ENCODE results near the gene SHISA9. TPM values are rescaled to one million over a fixed set of nuclear protein-coding genes. Genes with fewer than 3 reads are reported as not detected.

The SHISA9 gene
- total RNA-seq, 1 experiment from 2014 or later = 0.29 TPM

DNA sequence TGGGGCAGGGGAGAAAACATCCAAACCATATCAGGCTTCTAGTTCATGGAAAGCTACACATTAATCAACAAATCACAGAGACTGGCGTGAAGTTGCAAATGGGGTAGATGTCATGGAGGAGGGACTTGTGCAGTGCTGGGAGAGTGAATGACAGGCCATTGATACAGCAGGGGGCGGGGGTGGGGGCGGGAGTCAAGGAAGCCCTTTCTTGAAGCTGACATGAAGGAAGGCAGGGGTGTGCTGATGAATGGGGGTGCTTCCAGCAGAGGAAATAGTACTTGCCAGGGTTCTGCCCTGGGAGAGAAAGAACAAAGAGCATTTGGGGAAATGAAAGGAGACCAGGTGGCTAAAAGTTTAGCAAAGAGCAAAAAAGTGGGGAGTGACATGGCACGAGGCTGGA, 269.9 kb downstream of the SHISA9 start:
- Histone ChIP-seq H3K4me1 (no peaks in the 10 kb centered on the region), H3K36me3 (ENCODE audit: control insufficient read depth, insufficient read depth, low read length) (no peaks in the 10 kb centered on the region), H3K9me3 (no peaks in the 10 kb centered on the region), H3K27me3 (replicated peaks; ENCODE audit: control insufficient read depth, insufficient read depth, low read length) (no peaks in the 10 kb centered on the region), H3K4me3 (ENCODE audit: low read depth, low read length) (no peak overlapping the region)
- H3K4me3 Mint-ChIP-seq (ENCODE audit: unreplicated experiment) = no peak overlapping the region
- TF ChIP-seq, protein P1, sequence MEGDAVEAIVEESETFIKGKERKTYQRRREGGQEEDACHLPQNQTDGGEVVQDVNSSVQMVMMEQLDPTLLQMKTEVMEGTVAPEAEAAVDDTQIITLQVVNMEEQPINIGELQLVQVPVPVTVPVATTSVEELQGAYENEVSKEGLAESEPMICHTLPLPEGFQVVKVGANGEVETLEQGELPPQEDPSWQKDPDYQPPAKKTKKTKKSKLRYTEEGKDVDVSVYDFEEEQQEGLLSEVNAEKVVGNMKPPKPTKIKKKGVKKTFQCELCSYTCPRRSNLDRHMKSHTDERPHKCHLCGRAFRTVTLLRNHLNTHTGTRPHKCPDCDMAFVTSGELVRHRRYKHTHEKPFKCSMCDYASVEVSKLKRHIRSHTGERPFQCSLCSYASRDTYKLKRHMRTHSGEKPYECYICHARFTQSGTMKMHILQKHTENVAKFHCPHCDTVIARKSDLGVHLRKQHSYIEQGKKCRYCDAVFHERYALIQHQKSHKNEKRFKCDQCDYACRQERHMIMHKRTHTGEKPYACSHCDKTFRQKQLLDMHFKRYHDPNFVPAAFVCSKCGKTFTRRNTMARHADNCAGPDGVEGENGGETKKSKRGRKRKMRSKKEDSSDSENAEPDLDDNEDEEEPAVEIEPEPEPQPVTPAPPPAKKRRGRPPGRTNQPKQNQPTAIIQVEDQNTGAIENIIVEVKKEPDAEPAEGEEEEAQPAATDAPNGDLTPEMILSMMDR (IDR thresholded peaks at IDR 0.05; ENCODE audit: insufficient read depth in 1 of 2, low read depth in 1 of 2, low read length in 1 of 2, severe bottlenecking in 1 of 2, unreplicated experiment in 1 of 2) = no peak
- no peaks in the 10 kb centered on the region for H3K9me3 Mint-ChIP-seq (ENCODE audit: unreplicated experiment)
- peaks cover 5% of the 10 kb centered on the region for H3K36me3 Mint-ChIP-seq (ENCODE audit: insufficient read depth, unreplicated experiment)
- POLR2A ChIA-PET = no interaction called here
- BruUV-seq (replicated peaks) = no TSS peak
- no peaks in the 10 kb centered on the region for H3K4me1 Mint-ChIP-seq (ENCODE audit: low read depth, unreplicated experiment)
- intact Hi-C loops (cut with micrococcal nuclease; ENCODE audit: unreplicated experiment) = no loop called here
- DNase-seq = no peak
- H3K27ac Mint-ChIP-seq (ENCODE audit: unreplicated experiment) = no peak overlapping the region
- peaks cover 9% of the 10 kb centered on the region for H3K27me3 Mint-ChIP-seq (ENCODE audit: insufficient read depth, unreplicated experiment)
- CTCF ChIA-PET = no interaction called here

DNA sequence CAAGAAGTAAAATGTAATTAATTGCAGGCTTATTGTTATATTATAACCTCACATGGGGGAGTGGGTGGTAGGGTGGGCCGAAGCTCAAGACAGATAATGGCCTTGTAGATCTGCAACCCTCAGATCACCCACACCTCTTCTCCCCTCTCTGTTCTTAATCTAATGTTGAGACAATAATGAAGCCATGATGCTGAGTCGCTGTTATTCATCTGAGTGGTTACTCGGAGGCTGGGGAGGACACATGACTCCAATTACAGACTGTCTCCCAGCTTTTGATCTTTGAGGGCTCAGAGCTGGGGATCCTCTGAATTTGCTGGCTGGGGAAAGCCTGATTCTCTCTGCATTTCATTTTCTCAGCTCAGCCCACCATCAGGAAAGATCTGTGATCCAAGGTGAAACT, 275.3 kb downstream of the SHISA9 start:
- Mint-ChIP-seq H3K4me3 (ENCODE audit: unreplicated experiment) (no peak overlapping the region), H3K27me3 (ENCODE audit: insufficient read depth, unreplicated experiment) (peaks cover 9% of the 10 kb centered on the region), H3K9me3 (ENCODE audit: unreplicated experiment) (no peaks in the 10 kb centered on the region), H3K36me3 (ENCODE audit: insufficient read depth, unreplicated experiment) (no peaks in the 10 kb centered on the region), H3K4me1 (ENCODE audit: low read depth, unreplicated experiment) (no peaks in the 10 kb centered on the region), H3K27ac (ENCODE audit: unreplicated experiment) (no peak overlapping the region)
- ChIA-PET POLR2A (no interaction called here), CTCF (no interaction called here)
- Histone ChIP-seq H3K4me1 (no peaks in the 10 kb centered on the region), H3K27me3 (replicated peaks; ENCODE audit: control insufficient read depth, insufficient read depth, low read length) (no peaks in the 10 kb centered on the region), H3K4me3 (ENCODE audit: low read depth, low read length) (no peak overlapping the region), H3K36me3 (ENCODE audit: control insufficient read depth, insufficient read depth, low read length) (no peaks in the 10 kb centered on the region), H3K9me3 (no peaks in the 10 kb centered on the region)
- intact Hi-C loops (cut with micrococcal nuclease; ENCODE audit: unreplicated experiment) = no loop called here
- TF ChIP-seq, protein P1 (IDR thresholded peaks at IDR 0.05; ENCODE audit: insufficient read depth in 1 of 2, low read depth in 1 of 2, low read length in 1 of 2, severe bottlenecking in 1 of 2, unreplicated experiment in 1 of 2) = no peak
- BruUV-seq (replicated peaks) = no TSS peak
- no peak for DNase-seq

DNA sequence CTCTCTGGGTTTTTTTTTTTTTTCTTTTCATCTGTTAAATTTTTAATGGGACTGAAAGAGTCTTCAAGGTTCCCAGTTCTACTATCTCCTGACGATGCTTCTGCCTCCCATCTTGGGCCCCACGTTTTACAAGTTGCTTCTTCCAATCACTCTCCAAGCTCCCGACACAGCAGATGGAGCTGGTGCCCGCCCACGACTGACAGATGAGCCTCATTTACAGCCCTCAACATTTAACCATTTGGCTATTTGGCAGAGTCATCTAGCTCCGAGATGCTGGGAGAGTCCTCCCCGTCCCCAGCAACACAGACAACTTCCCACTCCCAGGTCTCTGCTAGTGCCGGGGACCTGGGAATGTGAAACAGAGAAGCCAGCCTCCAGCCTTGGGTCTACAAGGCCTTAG, 276.9 kb downstream of the SHISA9 start:
- TF ChIP-seq, protein P1 (IDR thresholded peaks at IDR 0.05; ENCODE audit: insufficient read depth in 1 of 2, low read depth in 1 of 2, low read length in 1 of 2, severe bottlenecking in 1 of 2, unreplicated experiment in 1 of 2) = no peak
- H3K27me3 ChIP-seq (replicated peaks; ENCODE audit: control insufficient read depth, insufficient read depth, low read length) = no peaks in the 10 kb centered on the region
- H3K9me3 ChIP-seq = no peaks in the 10 kb centered on the region
- H3K4me1 ChIP-seq = no peaks in the 10 kb centered on the region
- Mint-ChIP-seq H3K4me1 (ENCODE audit: low read depth, unreplicated experiment) (no peaks in the 10 kb centered on the region), H3K27me3 (ENCODE audit: insufficient read depth, unreplicated experiment) (peaks cover 9% of the 10 kb centered on the region), H3K36me3 (ENCODE audit: insufficient read depth, unreplicated experiment) (no peaks in the 10 kb centered on the region), H3K9me3 (ENCODE audit: unreplicated experiment) (no peaks in the 10 kb centered on the region), H3K4me3 (ENCODE audit: unreplicated experiment) (no peak overlapping the region), H3K27ac (ENCODE audit: unreplicated experiment) (no peak overlapping the region)
- no peaks in the 10 kb centered on the region for H3K36me3 ChIP-seq (ENCODE audit: control insufficient read depth, insufficient read depth, low read length)
- no peak overlapping the region for H3K4me3 ChIP-seq (ENCODE audit: low read depth, low read length)
- intact Hi-C loops (cut with micrococcal nuclease; ENCODE audit: unreplicated experiment) = no loop called here
- POLR2A ChIA-PET = no interaction called here
- no TSS peak for BruUV-seq (replicated peaks)
- DNase-seq = no peak
- CTCF ChIA-PET = no interaction called here
